ENCODE results near the gene USHBP1. TPM values are rescaled to one million over a fixed set of nuclear protein-coding genes. Genes with fewer than 3 reads are reported as not detected.

The USHBP1 gene
- total RNA-seq, 2 experiments from 2014 or later: not detected

- Mint-ChIP-seq H3K9me3 (no peaks in the 10 kb centered on the region), H3K27me3 (peaks cover 5% of the 10 kb centered on the region), H3K4me1 (ENCODE audit: low read depth) (no peaks in the 10 kb centered on the region), H3K27ac (no peak overlapping the region), H3K4me3 (peak overlapping the region; percentile 74), H3K36me3 (ENCODE audit: low read depth) (no peaks in the 10 kb centered on the region)
- Histone ChIP-seq H3K9me3 (ENCODE audit: control insufficient read depth in 1 of 2, insufficient read depth in 1 of 2, low read length in 2 of 2) (no peaks in the 10 kb centered on the region), H3K4me1 (ENCODE audit: insufficient read depth, low read length) (peaks cover 17% of the 10 kb centered on the region), H3K4me3 (ENCODE audit: low read length) (no peak overlapping the region), H3K27me3 (ENCODE audit: control insufficient read depth in 1 of 2, insufficient read depth in 2 of 2, low read length in 2 of 2) (no peaks in the 10 kb centered on the region), H3K36me3 (ENCODE audit: insufficient read depth, low read length) (no peaks in the 10 kb centered on the region), H3K27ac (ENCODE audit: low read depth in 1 of 2, low read length in 2 of 2) (no peak overlapping the region)
- ChIA-PET CTCF (no interaction called here), POLR2A (interaction anchor here (1.0 to 1.9 kb wide), 4 partner anchors 17 to 38 kb away, joined by 3 to 7 read pairs (median 4); partner anchors contain the start of genes BABAM1 and OCEL1)
- intact Hi-C loops (cut with DNase I, micrococcal nuclease): no loop called here
- no peak for ATAC-seq (ENCODE audit: poor library complexity)
- no peak for DNase-seq
- no peak for TF ChIP-seq CTCF (IDR thresholded peaks at IDR 0.05)
These were observed 21.2 kb downstream of the USHBP1 start for GRCh38 chr19:17243211-17243829.

- ChIA-PET CTCF (no interaction called here), POLR2A (interaction anchor here (1.0 to 1.9 kb wide), 3 partner anchors 16 to 24 kb away, joined by 3 to 7 read pairs (median 5); partner anchors contain the start of genes BABAM1 and OCEL1)
- no peak overlapping the region for H3K27ac ChIP-seq (ENCODE audit: low read depth in 1 of 2, low read length in 2 of 2)
- no peaks in the 10 kb centered on the region for H3K36me3 Mint-ChIP-seq (ENCODE audit: low read depth)
- intact Hi-C loops (cut with DNase I, micrococcal nuclease): no loop called here
- ATAC-seq (ENCODE audit: poor library complexity): no peak
- no peaks in the 10 kb centered on the region for H3K27me3 ChIP-seq (ENCODE audit: control insufficient read depth in 1 of 2, insufficient read depth in 2 of 2, low read length in 2 of 2)
- H3K27me3 Mint-ChIP-seq: peaks cover 5% of the 10 kb centered on the region
- no peak for DNase-seq
- no peaks in the 10 kb centered on the region for H3K9me3 ChIP-seq (ENCODE audit: control insufficient read depth in 1 of 2, insufficient read depth in 1 of 2, low read length in 2 of 2)
- H3K4me1 ChIP-seq (ENCODE audit: insufficient read depth, low read length): peaks cover 17% of the 10 kb centered on the region
- H3K27ac Mint-ChIP-seq: no peak overlapping the region
- H3K4me3 Mint-ChIP-seq: peak overlapping the region; percentile 68
- H3K4me1 Mint-ChIP-seq (ENCODE audit: low read depth): no peaks in the 10 kb centered on the region
- TF ChIP-seq CTCF (IDR thresholded peaks at IDR 0.05): no peak
- no peaks in the 10 kb centered on the region for H3K36me3 ChIP-seq (ENCODE audit: insufficient read depth, low read length)
- H3K9me3 Mint-ChIP-seq: no peaks in the 10 kb centered on the region
- H3K4me3 ChIP-seq (ENCODE audit: low read length): no peak overlapping the region
These were observed 21.9 kb downstream of the USHBP1 start for GRCh38 chr19:17242431-17243208.

GRCh38 chr19:17240826-17241399, 23.6 kb downstream of the USHBP1 start:
- no peak for TF ChIP-seq CTCF (IDR thresholded peaks at IDR 0.05)
- Histone ChIP-seq H3K27ac (ENCODE audit: low read depth in 1 of 2, low read length in 2 of 2) (no peak overlapping the region), H3K36me3 (ENCODE audit: insufficient read depth, low read length) (no peaks in the 10 kb centered on the region), H3K4me3 (ENCODE audit: low read length) (no peak overlapping the region), H3K9me3 (ENCODE audit: control insufficient read depth in 1 of 2, insufficient read depth in 1 of 2, low read length in 2 of 2) (no peaks in the 10 kb centered on the region), H3K27me3 (ENCODE audit: control insufficient read depth in 1 of 2, insufficient read depth in 2 of 2, low read length in 2 of 2) (no peaks in the 10 kb centered on the region), H3K4me1 (ENCODE audit: insufficient read depth, low read length) (peaks cover 13% of the 10 kb centered on the region)
- H3K27ac Mint-ChIP-seq: no peak overlapping the region
- H3K27me3 Mint-ChIP-seq: no peaks in the 10 kb centered on the region
- ChIA-PET POLR2A (interaction anchor here (0.7 kb wide), 1 partner anchor 125 kb away, joined by 3 read pairs; no protein-coding TSS in a partner anchor), CTCF (no interaction called here)
- ATAC-seq (ENCODE audit: poor library complexity) (no peak), DNase-seq (no peak)
- no peaks in the 10 kb centered on the region for H3K9me3 Mint-ChIP-seq
- intact Hi-C loops (cut with DNase I, micrococcal nuclease): no loop called here
- no peaks in the 10 kb centered on the region for H3K4me1 Mint-ChIP-seq (ENCODE audit: low read depth)
- H3K36me3 Mint-ChIP-seq (ENCODE audit: low read depth): no peaks in the 10 kb centered on the region
- H3K4me3 Mint-ChIP-seq: peak overlapping the region; percentile 39

All from CD4-positive, alpha-beta T cell (primary cell).